HepG2 (cell line): ENCODE measurements around the gene NPTXR.

Experiments used
- CTCF ChIP-seq: sonication (generic); formaldehyde crosslinking; IDR thresholded peaks from 2 replicates; pipeline ENCODE4 v1.5.0; 2020; ENCODE audit warnings: mild to moderate bottlenecking, missing genetic modification reagents, moderate library complexity
- LCORL ChIP-seq, 2 experiments: fragments of 450-650 bp in 1 of 2; sonication (generic) in 1 of 2; formaldehyde crosslinking in 1 of 2; IDR thresholded peaks; 2 replicates each; pipeline versions ENCODE4 v1.5.0 to v1.6.1; 2017 to 2020; ENCODE audit warnings: antibody characterized with exemption in 1 of 2, missing genetic modification reagents in 1 of 2
- NFKBIZ ChIP-seq: IDR thresholded peaks from 2 replicates; pipeline ENCODE4 v1.6.1; 2018; ENCODE audit warnings: missing genetic modification reagents, missing compliant biosample characterization
- USF2 ChIP-seq, 2 experiments: sonication (generic) in 1 of 2; formaldehyde crosslinking in 1 of 2; IDR thresholded peaks; 2 replicates each; pipeline versions ENCODE4 v1.5.1 to v1.6.1; 2011 to 2020; ENCODE audit warnings: borderline replicate concordance in 1 of 2, low read depth in 1 of 2, low read length in 1 of 2, mild to moderate bottlenecking in 1 of 2, missing genetic modification reagents in 1 of 2, moderate library complexity in 1 of 2
- ZBTB1 ChIP-seq: sonication (generic); formaldehyde crosslinking; IDR thresholded peaks from 2 replicates; pipeline ENCODE4 v1.4.0; 2020; ENCODE audit warnings: missing genetic modification reagents, borderline replicate concordance
- ZBTB21 ChIP-seq: sonication (generic); formaldehyde crosslinking; IDR thresholded peaks from 2 replicates; pipeline ENCODE4 v1.4.0; 2020; ENCODE audit warnings: missing genetic modification reagents
- ZMAT3 ChIP-seq: sonication (generic); formaldehyde crosslinking; conservative IDR thresholded peaks from 2 replicates; pipeline ENCODE4 v1.7.0; 2021; ENCODE audit warnings: missing genetic modification reagents
- ZNF44 ChIP-seq: sonication (generic); formaldehyde crosslinking; IDR thresholded peaks from 2 replicates; pipeline ENCODE4 v1.5.1; 2020; ENCODE audit warnings: mild to moderate bottlenecking, missing genetic modification reagents
- ZNF652 ChIP-seq: IDR thresholded peaks from 2 replicates; pipeline ENCODE4 v1.6.1; 2016; ENCODE audit warnings: low read depth, borderline replicate concordance

- TF ChIP-seq ZBTB1 (no peak), ZNF44 (CRISPR knock-in tag) (no peak), ZMAT3 (CRISPR knock-in tag) (no peak), ZNF652 (no peak), USF2 (IDR thresholded peaks at IDR 0.05; ENCODE audit: low read depth, low read length) (no peak), USF2 (CRISPR knock-in tag; IDR thresholded peaks at IDR 0.05; ENCODE audit: borderline replicate concordance) (no peak), ZBTB21 (no peak), LCORL (IDR thresholded peaks at IDR 0.05) (no peak), LCORL (CRISPR knock-in tag; IDR thresholded peaks at IDR 0.05) (no peak), NFKBIZ (CRISPR knock-in tag) (no peak), CTCF (CRISPR knock-in tag) (no peak)
Measured at GRCh38 chr22:38863531-38864131, 19.8 kb upstream of the NPTXR start.
